Fibroblast of peridontal ligament (primary cell): Measurements from ENCODE around the gene PANX2.

Experiments
- DNase-seq: peaks from one replicate; pipeline ENCODE4 v3.0.0-alpha.2; 2010; ENCODE audit errors: extremely low read depth

PANX2 gene

DNA sequence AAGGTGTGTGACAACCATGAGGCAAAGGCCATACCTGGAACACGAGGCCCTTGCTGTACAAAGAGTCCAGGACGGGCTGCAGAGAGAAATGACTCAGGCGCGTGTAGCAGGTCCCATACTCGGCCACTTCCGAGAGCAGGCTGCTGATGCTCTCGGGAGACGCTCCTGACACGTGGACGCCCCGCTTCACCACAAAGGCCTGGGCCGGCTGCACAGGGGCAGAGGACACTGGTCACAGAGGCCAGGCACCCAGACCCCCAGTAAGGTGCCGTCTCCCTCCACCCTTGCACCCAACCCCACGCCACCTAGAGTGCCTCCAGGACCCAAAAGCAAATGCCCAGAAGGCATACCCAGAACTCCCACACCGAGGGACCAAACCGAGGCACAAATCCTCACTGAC lies 58.8 kb downstream of the PANX2 start:
- DNase-seq: no peak
